ENCODE measurements around the gene GOLM1.

Gene GOLM1

DNA sequence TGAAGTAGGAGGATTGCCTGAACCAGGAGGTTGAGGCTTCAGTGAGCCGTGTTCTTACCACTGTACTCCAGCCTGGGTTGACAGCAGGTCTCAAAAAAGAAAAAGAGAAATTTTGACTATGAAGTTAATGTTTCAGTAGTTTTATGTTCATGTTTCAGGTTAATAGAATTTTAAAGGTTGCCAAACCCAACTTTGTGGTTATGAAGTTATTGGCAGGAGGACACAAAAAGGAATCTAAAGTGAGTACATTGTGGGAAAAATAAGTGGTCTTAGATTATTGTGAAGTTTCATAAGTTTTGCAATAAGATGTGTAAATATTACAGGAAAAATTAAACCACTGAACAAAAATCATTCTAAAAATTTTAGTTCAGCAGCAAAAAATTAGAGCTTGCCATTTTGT, 78.6 kb downstream of the GOLM1 start:
- H3K36me3 ChIP-seq, result peaks cover 42% of the 10 kb centered on the region
- H3K27me3 ChIP-seq, result no peaks in the 10 kb centered on the region
- no peak overlapping the region for H3K27ac ChIP-seq
- no peaks in the 10 kb centered on the region for H3K4me1 ChIP-seq (ENCODE audit: control insufficient read depth in 1 of 2, insufficient read depth in 1 of 2, low read depth in 1 of 2, low read length in 1 of 2)
- no peaks in the 10 kb centered on the region for H3K9me3 ChIP-seq
- no peak overlapping the region for H3K4me3 ChIP-seq (ENCODE audit: low read depth in 1 of 2, low read length in 1 of 2)
- TF ChIP-seq, protein P1, sequence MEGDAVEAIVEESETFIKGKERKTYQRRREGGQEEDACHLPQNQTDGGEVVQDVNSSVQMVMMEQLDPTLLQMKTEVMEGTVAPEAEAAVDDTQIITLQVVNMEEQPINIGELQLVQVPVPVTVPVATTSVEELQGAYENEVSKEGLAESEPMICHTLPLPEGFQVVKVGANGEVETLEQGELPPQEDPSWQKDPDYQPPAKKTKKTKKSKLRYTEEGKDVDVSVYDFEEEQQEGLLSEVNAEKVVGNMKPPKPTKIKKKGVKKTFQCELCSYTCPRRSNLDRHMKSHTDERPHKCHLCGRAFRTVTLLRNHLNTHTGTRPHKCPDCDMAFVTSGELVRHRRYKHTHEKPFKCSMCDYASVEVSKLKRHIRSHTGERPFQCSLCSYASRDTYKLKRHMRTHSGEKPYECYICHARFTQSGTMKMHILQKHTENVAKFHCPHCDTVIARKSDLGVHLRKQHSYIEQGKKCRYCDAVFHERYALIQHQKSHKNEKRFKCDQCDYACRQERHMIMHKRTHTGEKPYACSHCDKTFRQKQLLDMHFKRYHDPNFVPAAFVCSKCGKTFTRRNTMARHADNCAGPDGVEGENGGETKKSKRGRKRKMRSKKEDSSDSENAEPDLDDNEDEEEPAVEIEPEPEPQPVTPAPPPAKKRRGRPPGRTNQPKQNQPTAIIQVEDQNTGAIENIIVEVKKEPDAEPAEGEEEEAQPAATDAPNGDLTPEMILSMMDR (IDR thresholded peaks at IDR 0.05), result no peak

DNA sequence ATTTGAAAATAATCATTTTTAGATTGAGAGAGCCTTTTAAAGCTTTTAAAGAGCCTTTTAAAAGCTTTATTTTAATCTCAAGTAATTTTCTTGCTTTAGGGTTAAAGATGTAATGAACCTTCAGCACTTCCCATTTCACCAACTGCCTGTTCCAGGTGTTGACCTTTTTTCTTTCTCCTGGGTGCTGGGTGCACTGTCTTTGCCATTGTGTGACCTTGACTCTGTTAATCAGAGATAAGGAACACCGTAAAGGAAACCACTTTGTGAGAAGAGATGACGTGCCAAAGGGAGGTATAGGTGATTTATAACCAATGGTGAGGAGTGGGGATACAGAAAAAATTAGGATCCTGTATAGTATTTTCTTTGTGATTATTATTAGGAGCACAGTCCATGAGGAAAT, 90.2 kb downstream of the GOLM1 start:
- H3K36me3 ChIP-seq, result peaks cover 44% of the 10 kb centered on the region
- no peaks in the 10 kb centered on the region for H3K27me3 ChIP-seq
- no peaks in the 10 kb centered on the region for H3K4me1 ChIP-seq (ENCODE audit: control insufficient read depth in 1 of 2, insufficient read depth in 1 of 2, low read depth in 1 of 2, low read length in 1 of 2)
- H3K9me3 ChIP-seq, result peaks cover 4% of the 10 kb centered on the region
- TF ChIP-seq, protein P1 (IDR thresholded peaks at IDR 0.05), result no peak
- no peak overlapping the region for H3K4me3 ChIP-seq (ENCODE audit: low read depth in 1 of 2, low read length in 1 of 2)
- H3K27ac ChIP-seq, result no peak overlapping the region

- no peak overlapping the region for H3K4me3 ChIP-seq (ENCODE audit: low read depth in 1 of 2, low read length in 1 of 2)
- H3K27me3 ChIP-seq, result no peaks in the 10 kb centered on the region
- no peaks in the 10 kb centered on the region for H3K4me1 ChIP-seq (ENCODE audit: control insufficient read depth in 1 of 2, insufficient read depth in 1 of 2, low read depth in 1 of 2, low read length in 1 of 2)
- peaks cover 27% of the 10 kb centered on the region for H3K36me3 ChIP-seq
- peaks cover 4% of the 10 kb centered on the region for H3K9me3 ChIP-seq
- TF ChIP-seq, protein P1 (IDR thresholded peaks at IDR 0.05), result no peak
- no peak overlapping the region for H3K27ac ChIP-seq
These were observed 94.0 kb downstream of the GOLM1 start for GRCh38 chr9:86005253-86005775.

GRCh38 chr9:85995599-85995998, 103.8 kb downstream of the GOLM1 start:
- Histone ChIP-seq H3K4me3 (ENCODE audit: low read depth in 1 of 2, low read length in 1 of 2) (no peak overlapping the region), H3K4me1 (ENCODE audit: control insufficient read depth in 1 of 2, insufficient read depth in 1 of 2, low read depth in 1 of 2, low read length in 1 of 2) (peaks cover 0 to 6% of the 10 kb centered on the region in 2 experiments), H3K36me3 (peaks cover 5% of the 10 kb centered on the region), H3K9me3 (no peaks in the 10 kb centered on the region), H3K27me3 (no peaks in the 10 kb centered on the region), H3K27ac (no peak overlapping the region)
- TF ChIP-seq, protein P1 (IDR thresholded peaks at IDR 0.05), result no peak

DNA sequence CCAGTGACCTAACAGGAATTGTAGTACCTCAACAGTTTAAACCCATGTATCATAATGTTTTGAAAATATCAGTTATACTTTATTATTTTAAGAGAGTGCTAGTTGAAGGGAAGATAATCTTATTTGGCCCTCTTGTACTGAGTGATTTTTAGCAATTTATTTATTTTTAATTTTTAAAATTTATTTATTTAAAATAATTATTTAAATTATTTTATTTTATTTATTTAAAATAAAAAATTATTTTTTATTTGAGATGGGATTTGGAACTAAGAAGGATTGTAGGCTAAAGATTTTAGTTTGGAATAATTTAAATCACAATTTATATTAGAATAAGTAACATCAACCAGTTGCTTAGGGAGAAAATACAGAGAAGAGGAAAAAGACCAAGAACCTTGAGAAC, 104.3 kb downstream of the GOLM1 start:
- no peaks in the 10 kb centered on the region for H3K27me3 ChIP-seq
- H3K36me3 ChIP-seq, result peaks cover 5% of the 10 kb centered on the region
- H3K27ac ChIP-seq, result no peak overlapping the region
- peaks cover 0 to 6% of the 10 kb centered on the region in 2 experiments for H3K4me1 ChIP-seq (ENCODE audit: control insufficient read depth in 1 of 2, insufficient read depth in 1 of 2, low read depth in 1 of 2, low read length in 1 of 2)
- H3K4me3 ChIP-seq (ENCODE audit: low read depth in 1 of 2, low read length in 1 of 2), result no peak overlapping the region
- no peaks in the 10 kb centered on the region for H3K9me3 ChIP-seq
- TF ChIP-seq, protein P1 (IDR thresholded peaks at IDR 0.05), result no peak

- H3K4me3 ChIP-seq (ENCODE audit: low read depth in 1 of 2, low read length in 1 of 2), result no peak overlapping the region
- H3K27me3 ChIP-seq, result no peaks in the 10 kb centered on the region
- H3K9me3 ChIP-seq, result no peaks in the 10 kb centered on the region
- H3K27ac ChIP-seq, result no peak overlapping the region
- peaks cover 0 to 6% of the 10 kb centered on the region in 2 experiments for H3K4me1 ChIP-seq (ENCODE audit: control insufficient read depth in 1 of 2, insufficient read depth in 1 of 2, low read depth in 1 of 2, low read length in 1 of 2)
- TF ChIP-seq, protein P1 (IDR thresholded peaks at IDR 0.05), result no peak
- peaks cover 5% of the 10 kb centered on the region for H3K36me3 ChIP-seq
These were observed 105.2 kb downstream of the GOLM1 start for GRCh38 chr9:85994191-85994590.
